ENCODE measurements around the gene SLC25A46. TPM values are rescaled to one million over a fixed set of nuclear protein-coding genes. Genes with fewer than 3 reads are reported as not detected.
A peak's percentile ranks its signal among the peaks of the same experiment; 100 is the strongest.
"Not testable (repeated sequence)": the region's sequence is repeated elsewhere in the genome, so short reads cannot be mapped to it uniquely, and the experiment has no call there.

SLC25A46 gene
- 10 to 100 TPM; 62.6 to 84.5 (median 72.0) TPM for total RNA-seq

DNA sequence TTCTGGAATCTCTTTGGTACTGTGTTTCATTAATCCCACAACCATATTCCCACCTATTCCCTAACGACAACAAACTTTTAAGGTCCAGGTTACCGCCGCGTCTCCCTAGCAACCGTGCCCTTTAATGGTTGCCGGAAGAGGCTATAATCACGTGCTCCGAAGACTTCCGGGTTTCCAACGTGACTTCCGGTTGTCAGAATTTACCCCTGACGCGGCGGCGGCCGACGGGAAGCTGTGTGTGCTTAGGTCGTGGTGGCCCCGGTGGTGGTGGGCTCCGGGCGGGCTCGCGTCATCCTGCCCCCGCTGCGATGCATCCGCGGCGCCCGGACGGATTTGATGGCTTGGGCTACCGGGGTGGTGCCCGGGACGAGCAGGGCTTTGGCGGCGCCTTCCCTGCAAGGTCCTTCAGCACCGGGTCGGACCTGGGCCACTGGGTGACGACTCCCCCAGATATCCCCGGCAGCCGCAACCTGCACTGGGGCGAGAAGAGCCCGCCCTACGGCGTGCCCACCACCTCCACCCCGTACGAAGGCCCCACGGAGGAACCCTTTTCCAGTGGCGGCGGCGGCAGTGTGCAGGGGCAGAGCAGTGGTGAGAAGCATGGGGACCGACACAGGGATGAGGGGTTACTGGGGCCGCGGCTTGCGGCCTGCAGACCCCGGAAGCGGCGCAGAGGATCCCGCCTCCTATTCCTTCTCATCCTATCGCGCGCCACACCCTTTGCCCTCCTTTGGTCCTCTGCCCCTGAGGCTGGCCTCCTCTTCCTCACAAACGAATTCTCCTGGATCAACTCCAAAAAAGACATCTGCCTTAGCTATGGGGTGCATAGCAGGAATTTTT is at the start of gene SLC25A46:
Gene SLC25A46, plus strand, starts transcription at position 196 of the 840 bp plus-strand sequence. Its CDS starts 113 bp downstream, at position 309.
- Histone ChIP-seq H3K9me3 (no peaks in the 10 kb centered on the region), H3K27me3 (no peaks in the 10 kb centered on the region), H3K4me1 (peaks cover 6 to 24% (median 14%) of the 10 kb centered on the region in 4 donors), H3K27ac (peak within 1 kb of the TSS; percentile 83 to 95 (median 89)), H3K4me3 (peak within 1 kb of the TSS; percentile 62 to 98 (median 74)), H3K36me3 (no peaks in the 10 kb centered on the region)
- WGBS, 2 donors (ENCODE audit: low coverage in 1 of 2), result 0% methylated on average over 3 to 43 of the region's 62 CpGs
- in situ Hi-C loops (cut with MboI; ENCODE audit: low pct_ligation_motif_present in 1 of 4, low pct_unique_long_range_greater_than_20kb in 1 of 4, low sequenced_read_pairs in 3 of 4), result no loop called here
- intact Hi-C loops (cut with DNase I; ENCODE audit: low total_unique reads), result no loop called here
- peak; percentile 90 for DNase-seq
- TF ChIP-seq, protein P1, sequence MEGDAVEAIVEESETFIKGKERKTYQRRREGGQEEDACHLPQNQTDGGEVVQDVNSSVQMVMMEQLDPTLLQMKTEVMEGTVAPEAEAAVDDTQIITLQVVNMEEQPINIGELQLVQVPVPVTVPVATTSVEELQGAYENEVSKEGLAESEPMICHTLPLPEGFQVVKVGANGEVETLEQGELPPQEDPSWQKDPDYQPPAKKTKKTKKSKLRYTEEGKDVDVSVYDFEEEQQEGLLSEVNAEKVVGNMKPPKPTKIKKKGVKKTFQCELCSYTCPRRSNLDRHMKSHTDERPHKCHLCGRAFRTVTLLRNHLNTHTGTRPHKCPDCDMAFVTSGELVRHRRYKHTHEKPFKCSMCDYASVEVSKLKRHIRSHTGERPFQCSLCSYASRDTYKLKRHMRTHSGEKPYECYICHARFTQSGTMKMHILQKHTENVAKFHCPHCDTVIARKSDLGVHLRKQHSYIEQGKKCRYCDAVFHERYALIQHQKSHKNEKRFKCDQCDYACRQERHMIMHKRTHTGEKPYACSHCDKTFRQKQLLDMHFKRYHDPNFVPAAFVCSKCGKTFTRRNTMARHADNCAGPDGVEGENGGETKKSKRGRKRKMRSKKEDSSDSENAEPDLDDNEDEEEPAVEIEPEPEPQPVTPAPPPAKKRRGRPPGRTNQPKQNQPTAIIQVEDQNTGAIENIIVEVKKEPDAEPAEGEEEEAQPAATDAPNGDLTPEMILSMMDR (IDR thresholded peaks at IDR 0.05), result no peak
- TF ChIP-seq POLR2A (IDR thresholded peaks at IDR 0.05) (peak; percentile 77), POLR2AphosphoS5 (IDR thresholded peaks at IDR 0.05) (peak; percentile 77 to 86 (median 79)), EP300 (IDR thresholded peaks at IDR 0.05; ENCODE audit: low read depth) (no peak)

DNA sequence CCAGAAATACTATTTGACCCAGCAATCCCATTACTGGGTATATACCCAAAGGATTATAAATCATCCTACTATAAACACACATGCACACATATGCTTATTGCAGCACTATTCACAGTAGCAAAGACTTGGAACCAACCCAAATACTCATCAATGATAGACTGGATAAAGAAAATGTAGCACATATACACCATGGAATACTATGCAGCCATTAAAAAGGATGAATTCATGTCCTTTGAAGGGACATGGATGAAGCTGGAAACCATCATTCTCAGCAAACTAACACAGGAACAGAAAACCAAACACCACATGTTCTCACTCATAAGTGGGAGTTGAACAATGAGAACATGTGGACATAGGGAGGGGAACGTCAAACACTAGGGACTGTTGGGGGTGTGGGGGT is 48.2 kb upstream of the SLC25A46 start:
- WGBS, 2 donors (ENCODE audit: low coverage in 1 of 2), result 92 to 100% methylated on average over 1 of the region's 1 CpG
- H3K27ac ChIP-seq; DNase-seq; H3K4me1 ChIP-seq; H3K36me3 ChIP-seq; H3K9me3 ChIP-seq; intact Hi-C loops (cut with DNase I; ENCODE audit: low total_unique reads); H3K4me3 ChIP-seq; in situ Hi-C loops (cut with MboI; ENCODE audit: low pct_ligation_motif_present in 1 of 4, low pct_unique_long_range_greater_than_20kb in 1 of 4, low sequenced_read_pairs in 3 of 4); H3K27me3 ChIP-seq: not testable (repeated sequence)

DNA sequence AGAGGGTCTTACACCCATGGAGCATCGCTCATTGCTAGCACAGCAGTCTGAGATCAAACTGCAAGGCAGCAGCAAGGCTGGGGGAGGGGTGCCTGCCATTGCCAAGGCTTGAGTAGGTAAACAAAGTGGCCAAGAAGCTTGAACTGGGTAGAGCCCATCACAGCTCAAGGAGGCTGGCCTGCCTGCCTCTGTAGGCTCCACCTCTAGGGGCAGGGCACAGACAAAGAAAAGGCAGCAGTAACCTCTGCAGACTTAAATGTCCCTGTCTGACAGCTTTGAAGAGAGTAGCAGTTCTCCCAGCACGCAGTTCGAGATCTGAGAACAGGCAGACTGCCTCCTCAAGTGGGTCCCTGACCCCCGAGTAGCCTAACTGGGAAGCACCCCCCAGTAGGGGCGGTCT is 46.1 kb upstream of the SLC25A46 start:
- DNase-seq; intact Hi-C loops (cut with DNase I; ENCODE audit: low total_unique reads); H3K27me3 ChIP-seq; in situ Hi-C loops (cut with MboI; ENCODE audit: low pct_ligation_motif_present in 1 of 4, low pct_unique_long_range_greater_than_20kb in 1 of 4, low sequenced_read_pairs in 3 of 4); H3K4me1 ChIP-seq; H3K9me3 ChIP-seq; H3K27ac ChIP-seq; H3K36me3 ChIP-seq; H3K4me3 ChIP-seq: not testable (repeated sequence)
- 73% methylated on average over 5 of the region's 5 CpGs; no CpG with 5 or more reads in 1 of the 2 donors for WGBS, 2 donors (ENCODE audit: low coverage in 1 of 2)

DNA sequence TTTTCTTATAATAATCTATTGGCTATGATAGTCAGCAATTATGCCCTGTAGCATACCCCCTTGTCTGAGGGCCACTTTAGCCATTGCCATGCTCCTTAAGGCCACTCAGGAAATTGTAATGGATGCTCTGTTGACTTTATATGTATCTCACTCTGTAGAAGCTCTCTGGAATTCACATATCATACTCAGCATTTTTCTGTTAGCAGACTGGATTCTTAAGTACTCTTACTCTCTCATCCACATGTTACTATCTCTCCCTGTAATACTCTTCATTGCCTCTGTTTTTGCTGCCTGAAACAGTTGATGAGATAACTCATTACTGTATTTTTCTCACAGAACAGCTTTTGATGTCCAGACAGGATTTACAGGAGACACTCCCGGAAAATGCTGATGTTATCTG is 36.5 kb upstream of the SLC25A46 start:
- Histone ChIP-seq H3K27ac (no peak overlapping the region), H3K4me3 (no peak overlapping the region), H3K36me3 (no peaks in the 10 kb centered on the region), H3K4me1 (no peaks in the 10 kb centered on the region), H3K9me3 (no peaks in the 10 kb centered on the region), H3K27me3 (no peaks in the 10 kb centered on the region)
- WGBS, 2 donors (ENCODE audit: low coverage in 1 of 2), result 80 to 88% methylated on average over 1 of the region's 1 CpG
- DNase-seq, result no peak
- intact Hi-C loops (cut with DNase I; ENCODE audit: low total_unique reads) (no loop called here), in situ Hi-C loops (cut with MboI; ENCODE audit: low pct_ligation_motif_present in 1 of 4, low pct_unique_long_range_greater_than_20kb in 1 of 4, low sequenced_read_pairs in 3 of 4) (no loop called here)
- no peak for TF ChIP-seq POLR2A (IDR thresholded peaks at IDR 0.05)
- TF ChIP-seq, protein P1 (IDR thresholded peaks at IDR 0.05), result no peak

DNA sequence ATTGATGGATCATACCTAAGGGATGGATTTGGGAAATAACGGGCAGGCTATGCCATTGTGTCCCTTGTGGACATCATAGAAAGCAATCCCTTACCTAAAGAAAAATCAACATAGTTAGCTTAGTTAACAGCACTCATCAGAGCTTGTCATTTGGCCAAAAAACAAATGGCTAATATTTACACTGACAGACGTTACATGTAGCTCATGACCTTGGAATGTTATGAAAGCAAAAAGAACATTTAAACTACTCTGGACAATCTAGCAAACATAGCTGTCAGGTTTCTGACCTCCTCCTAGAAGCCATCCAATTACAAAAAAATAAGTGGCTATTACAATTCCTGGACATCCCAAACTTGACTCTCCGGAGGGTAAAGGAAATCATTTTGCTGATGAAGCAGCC is 36.1 kb upstream of the SLC25A46 start:
- WGBS, 2 donors (ENCODE audit: low coverage in 1 of 2), result 53 to 54% methylated on average over 3 of the region's 3 CpGs
- in situ Hi-C loops (cut with MboI; ENCODE audit: low pct_ligation_motif_present in 1 of 4, low pct_unique_long_range_greater_than_20kb in 1 of 4, low sequenced_read_pairs in 3 of 4), result no loop called here
- TF ChIP-seq EP300 (IDR thresholded peaks at IDR 0.05; ENCODE audit: low read depth) (no peak), POLR2AphosphoS5 (IDR thresholded peaks at IDR 0.05) (no peak), POLR2A (IDR thresholded peaks at IDR 0.05) (no peak)
- TF ChIP-seq, protein P1 (IDR thresholded peaks at IDR 0.05), result no peak

More for the DNA sequence above, 36.1 kb upstream of the SLC25A46 start:
- no peaks in the 10 kb centered on the region for H3K27me3 ChIP-seq
- no peak overlapping the region for H3K4me3 ChIP-seq
- DNase-seq, result no peak
- H3K27ac ChIP-seq, result no peak overlapping the region
- H3K4me1 ChIP-seq, result no peaks in the 10 kb centered on the region
- H3K36me3 ChIP-seq, result no peaks in the 10 kb centered on the region
- intact Hi-C loops (cut with DNase I; ENCODE audit: low total_unique reads), result no loop called here
- no peaks in the 10 kb centered on the region for H3K9me3 ChIP-seq
